HG02763 (cell line): ENCODE data around the gene DAZAP1.
A peak's percentile ranks its signal among the peaks of the same experiment; 100 is the strongest.

Experiments used
- ATAC-seq: cut with Tn5 transposase; IDR thresholded peaks from one replicate; pipeline ENCODE4 v1.9.1; 2021; ENCODE audit warnings: mild to moderate bottlenecking, moderate library complexity; ENCODE audit not compliant: unreplicated experiment

The DAZAP1 gene

GRCh38 chr19:1377176-1377964 is 30.0 kb upstream of the DAZAP1 start:
- ATAC-seq, result no peak

DNA sequence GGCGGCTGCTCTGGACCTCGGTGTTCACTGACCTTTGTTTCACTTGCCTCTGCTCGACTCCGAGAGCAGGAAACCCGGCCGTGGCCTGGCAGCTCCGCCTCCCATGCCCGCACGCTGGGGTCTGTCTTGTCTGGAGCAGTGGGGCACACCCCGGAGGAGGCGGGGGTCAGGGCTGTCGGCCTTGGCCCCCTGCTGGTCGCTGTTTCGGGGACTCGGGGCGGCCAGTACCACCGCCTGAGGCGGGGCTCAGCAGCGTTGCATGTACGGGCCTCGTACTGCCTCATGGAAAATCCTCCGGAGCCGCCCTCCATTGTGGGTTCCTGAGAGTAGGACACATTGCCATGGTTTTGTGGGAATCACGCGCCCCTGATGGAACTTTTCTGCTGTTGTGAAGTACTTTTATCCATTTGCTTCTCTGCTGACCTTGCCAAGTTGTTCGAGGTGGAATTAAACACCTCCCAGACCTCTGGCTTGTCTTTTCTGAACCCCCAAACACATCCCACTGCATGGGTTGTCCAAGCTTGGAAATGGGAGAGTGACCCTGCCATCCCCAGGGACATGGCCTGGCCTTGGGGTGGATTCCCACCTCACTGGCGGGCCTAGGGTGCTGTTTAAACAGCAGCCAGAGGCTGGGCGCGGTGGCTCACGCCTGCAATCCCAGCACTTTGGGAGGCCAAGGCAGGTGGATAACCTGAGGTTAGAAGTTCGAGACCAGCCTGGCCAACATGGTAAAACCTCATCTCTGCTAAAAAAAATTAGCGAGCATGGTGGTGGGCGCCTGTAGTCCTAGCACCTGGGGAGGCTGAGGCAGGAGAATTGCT is 29.2 kb upstream of the DAZAP1 start:
- no peak for ATAC-seq

DNA sequence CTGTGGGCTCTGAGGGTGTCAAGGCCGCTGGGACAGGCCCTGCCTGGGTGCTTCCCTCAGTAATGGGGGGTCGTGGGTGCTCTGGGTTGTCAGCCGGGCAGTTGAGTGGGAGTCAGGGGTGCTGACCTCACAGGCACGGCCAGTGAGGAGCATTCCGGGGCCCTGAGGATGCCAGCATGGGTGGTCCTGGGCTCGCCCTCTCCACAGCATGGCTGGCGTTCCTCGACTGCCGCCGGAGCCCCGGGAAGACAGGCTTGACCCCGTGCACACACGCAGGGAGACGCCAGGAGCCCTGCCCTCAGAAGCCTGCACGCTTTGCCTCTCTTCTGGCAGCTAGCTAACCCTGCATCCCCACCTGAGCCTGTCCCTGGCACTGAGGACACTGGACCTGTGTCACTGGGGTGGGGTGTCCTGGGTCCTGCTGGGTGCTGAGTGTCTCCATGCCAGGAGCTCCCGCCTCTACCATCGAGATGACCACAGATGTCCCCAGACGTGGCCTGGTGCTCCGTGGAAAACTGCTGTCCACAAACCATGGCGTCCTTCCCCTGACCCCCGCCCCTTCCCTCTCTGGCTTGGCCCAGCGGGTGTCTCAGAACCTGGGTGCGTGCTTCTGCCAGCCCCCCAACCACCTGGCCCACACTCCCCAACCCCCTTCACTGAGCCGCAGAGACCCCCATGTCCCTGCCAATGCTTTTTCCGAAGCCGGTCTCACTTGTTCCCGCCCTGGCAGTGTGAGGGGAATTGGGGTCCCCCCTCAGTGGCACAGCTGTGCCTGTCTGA is 28.1 kb upstream of the DAZAP1 start:
- ATAC-seq, result no peak

- no peak for ATAC-seq
Measured at GRCh38 chr19:1379961-1380489, 27.4 kb upstream of the DAZAP1 start.

DNA sequence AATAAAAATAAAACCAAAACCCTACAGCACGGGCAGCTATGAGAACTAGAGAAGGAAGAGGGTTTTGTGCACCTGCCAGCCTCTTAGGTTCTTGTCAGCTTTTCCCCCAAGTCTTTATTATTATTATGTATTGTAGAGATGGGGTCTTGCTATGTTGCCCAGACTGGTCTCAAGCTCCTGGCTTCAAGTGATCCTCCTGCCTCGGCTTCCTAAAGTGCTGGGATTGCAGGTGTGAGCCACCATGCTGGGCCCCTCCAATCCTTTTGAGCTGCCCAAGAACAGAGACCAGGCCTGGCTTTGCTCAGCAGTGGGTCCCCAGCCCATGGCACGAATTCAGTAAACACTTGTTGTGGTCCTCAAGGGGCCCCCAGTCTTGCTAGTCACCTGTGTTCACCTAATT is 25.1 kb upstream of the DAZAP1 start:
- no peak for ATAC-seq

DNA sequence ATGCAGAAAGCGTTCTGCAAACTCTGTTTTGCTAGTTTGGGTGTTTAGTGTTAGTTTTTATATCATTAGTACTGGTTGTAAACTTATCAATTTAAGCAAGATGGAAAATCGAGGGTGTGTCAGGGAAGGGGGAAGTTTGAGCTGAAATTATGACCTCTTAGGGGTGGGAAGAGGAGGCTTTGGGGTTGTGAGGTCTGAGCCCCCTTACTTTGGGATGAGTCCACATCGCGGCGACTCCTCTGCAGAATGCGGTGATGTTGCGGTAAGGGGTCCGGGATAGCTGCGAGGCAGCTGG is 24.4 kb upstream of the DAZAP1 start:
- no peak for ATAC-seq

GRCh38 chr19:1383312-1384084 is 23.9 kb upstream of the DAZAP1 start, which contains the start of gene NDUFS7:
NDUFS7 (plus strand) TSS chr19:1383907; CDS start chr19:1383927, 20 bp downstream.
- ATAC-seq, result peak; percentile 80

DNA sequence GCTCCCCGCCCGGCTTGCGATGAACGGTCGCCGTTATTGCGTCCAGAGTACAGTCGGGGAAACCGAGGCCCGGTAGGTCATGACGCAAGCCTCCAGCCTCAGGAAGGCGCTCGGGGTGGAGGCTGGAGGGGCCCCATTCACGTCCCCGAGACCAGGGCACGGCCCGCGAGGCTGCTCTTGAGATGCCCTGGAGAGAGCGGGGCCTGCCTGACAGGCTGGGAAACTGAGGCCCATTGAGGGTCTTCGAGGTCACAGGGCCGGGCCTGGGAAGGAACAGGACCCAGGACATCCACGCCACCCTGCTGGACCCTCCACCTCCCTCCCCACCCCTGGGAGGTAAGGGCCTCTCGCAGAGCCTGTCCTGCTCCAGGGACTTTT is 23.3 kb upstream of the DAZAP1 start:
- ATAC-seq, result peak; percentile 11

DNA sequence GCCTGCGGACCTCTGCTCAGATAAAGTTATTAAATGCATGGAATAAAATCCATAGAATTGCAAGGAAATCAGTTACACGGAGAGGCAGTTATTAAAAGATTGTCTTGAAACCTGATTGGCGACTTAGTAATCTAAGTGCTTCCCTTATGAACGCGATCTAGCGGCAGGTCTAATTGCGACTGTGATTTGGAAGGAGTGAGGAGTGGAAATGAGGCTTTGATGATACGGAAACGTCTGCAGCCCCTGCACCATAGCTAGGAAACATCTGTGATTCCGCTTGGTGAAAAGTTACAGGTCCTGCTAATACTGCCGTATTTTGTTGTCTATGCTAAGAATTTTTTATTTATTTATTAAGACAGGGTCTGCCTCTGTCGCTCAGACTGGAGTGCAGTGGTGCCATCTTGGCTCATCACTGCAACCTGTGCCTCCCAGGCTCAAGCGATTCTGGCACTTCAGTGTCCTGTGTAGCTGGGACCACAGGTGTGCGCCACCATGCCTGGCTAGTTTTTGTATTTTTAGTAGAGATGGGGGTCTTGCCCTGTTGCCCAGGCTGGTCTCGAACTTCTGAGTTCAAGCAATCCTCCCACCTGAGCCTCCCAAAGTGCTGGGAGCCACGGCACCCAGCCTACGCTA is 22.8 kb upstream of the DAZAP1 start:
- ATAC-seq, result no peak

GRCh38 chr19:1385816-1386215 is 21.6 kb upstream of the DAZAP1 start:
- no peak for ATAC-seq

DNA sequence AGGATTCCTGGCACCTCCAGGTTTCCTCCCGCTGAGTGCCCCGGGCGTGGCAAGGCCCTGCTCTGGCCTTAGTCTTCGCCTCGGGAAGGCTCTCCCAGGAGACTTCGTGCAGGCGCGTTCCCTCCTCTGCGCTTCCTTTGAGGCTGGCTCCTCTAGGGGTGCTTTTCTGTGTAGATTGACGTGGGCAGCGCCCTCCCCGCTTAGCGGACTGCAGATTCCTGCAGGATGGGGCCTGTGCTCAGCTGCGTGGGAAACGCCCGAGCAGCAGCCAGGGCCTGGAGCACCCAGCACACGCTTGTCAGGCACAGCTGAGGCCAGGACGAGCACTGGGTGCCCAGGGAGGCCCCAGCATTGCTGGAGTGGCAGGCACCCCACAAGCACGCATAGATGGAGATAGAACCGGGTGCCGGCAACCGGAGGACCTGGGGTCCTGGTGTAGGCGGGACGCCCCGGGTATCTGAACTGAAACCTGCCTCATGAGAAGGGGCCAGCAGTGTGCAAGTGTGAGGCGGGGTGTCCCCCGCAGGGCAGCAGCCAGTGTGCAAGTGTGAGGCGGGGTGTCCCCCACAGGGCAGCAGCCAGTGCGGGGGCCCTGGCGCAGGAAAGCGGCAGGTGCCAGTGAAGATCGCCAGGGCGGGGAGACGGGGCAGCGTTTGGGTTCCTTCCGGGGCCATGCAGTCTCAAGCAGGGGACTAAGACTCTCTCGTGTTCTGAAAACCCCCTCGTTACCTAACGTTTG is 20.3 kb upstream of the DAZAP1 start:
- ATAC-seq, result no peak

DNA sequence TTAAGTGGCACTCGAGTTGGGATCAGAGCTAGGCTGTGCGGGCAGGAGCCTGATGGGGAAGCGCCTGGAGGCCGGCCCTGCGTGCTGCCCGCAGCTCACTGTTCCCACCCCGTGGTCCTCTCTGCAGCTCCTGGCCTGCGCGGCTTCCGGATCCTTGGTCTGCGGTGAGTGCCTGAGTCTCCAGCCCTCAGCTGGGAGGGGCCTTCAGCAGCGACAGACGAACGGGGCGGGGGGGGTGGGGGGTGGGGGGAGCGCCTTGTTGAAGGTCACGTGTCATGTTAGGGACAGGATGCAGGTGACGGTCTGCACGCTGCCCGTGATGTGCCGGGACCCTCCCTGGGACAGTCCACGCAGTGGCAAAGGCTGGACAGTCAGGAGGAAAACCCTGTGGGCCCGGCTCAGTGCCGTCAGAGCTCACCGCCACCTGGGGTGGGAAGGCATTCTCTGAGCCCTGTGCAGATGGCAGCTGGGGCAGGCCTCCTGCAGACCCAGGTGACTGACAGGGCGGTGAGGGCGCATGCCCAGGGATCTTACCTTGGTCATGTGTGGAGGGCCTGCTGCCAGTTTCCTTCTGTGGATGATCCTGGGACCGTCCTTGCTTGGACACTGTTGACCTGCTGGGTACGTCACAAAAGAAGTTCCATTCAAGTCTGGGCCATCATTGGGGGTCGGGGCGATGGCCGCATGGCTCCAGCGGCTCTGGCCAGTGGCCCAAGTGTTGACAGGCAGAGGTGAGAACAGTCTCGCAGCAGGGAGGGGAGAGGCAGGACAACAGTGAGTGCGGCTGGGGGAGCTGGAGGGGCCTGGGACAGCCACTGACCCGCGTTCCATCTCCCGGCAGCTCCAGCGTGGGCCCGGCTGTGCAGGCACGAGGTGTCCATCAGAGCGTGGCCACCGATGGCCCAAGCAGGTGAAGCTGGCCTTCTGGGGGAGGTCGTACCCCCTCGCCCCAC is 19.4 kb upstream of the DAZAP1 start:
- no peak for ATAC-seq

DNA sequence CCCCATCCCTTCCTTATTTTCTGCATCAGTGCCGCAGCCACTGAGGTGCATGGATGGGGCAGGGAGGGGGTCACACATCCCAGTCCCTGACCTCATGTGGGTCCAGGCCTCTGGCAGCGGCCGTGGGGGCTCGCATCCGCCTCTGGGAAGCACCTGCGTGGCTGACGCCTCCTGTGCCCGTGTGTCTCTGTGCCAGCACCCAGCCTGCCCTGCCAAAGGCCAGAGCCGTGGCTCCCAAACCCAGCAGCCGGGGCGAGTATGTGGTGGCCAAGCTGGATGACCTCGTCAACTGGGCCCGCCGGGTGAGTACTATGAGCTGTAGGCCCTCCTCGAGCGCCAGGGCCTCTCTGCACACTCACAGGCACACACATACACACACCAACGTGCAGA is 18.8 kb upstream of the DAZAP1 start:
- ATAC-seq, result no peak

- no peak for ATAC-seq
Measured at GRCh38 chr19:1389033-1389940, 18.1 kb upstream of the DAZAP1 start.

GRCh38 chr19:1390890-1391423 is 16.4 kb upstream of the DAZAP1 start:
- no peak for ATAC-seq

- no peak for ATAC-seq
Measured at GRCh38 chr19:1392407-1392806, 15.0 kb upstream of the DAZAP1 start.

GRCh38 chr19:1392939-1393530 is 14.4 kb upstream of the DAZAP1 start:
- ATAC-seq, result no peak
